ENCODE results near the gene CTSD. TPM values are rescaled to one million over a fixed set of nuclear protein-coding genes. Genes with fewer than 3 reads are reported as not detected.
"Not testable (repeated sequence)": the region's sequence is repeated elsewhere in the genome, so short reads cannot be mapped to it uniquely, and the experiment has no call there.

The CTSD gene
- total RNA-seq, 2 donors from 2014 or later, result 351 to 519 TPM

GRCh38 chr11:1772270-1773130 is 8.8 kb upstream of the CTSD start:
- peak; percentile 92 for DNase-seq (ENCODE audit: low spot score)

GRCh38 chr11:1771700-1772099 is 8.0 kb upstream of the CTSD start:
- intact Hi-C loops (cut with DNase I), result no loop called here
- DNase-seq (ENCODE audit: low spot score), result peak; percentile 80

More at GRCh38 chr11:1772270-1773130, 8.8 kb upstream of the CTSD start:
- intact Hi-C loops (cut with DNase I), result no loop called here

- intact Hi-C loops (cut with DNase I), result no loop called here
- peak; percentile 64 for DNase-seq (ENCODE audit: low spot score)
These were observed 7.5 kb upstream of the CTSD start for GRCh38 chr11:1771273-1771672.

GRCh38 chr11:1770528-1770927 is 6.8 kb upstream of the CTSD start:
- intact Hi-C loops (cut with DNase I), result no loop called here
- DNase-seq (ENCODE audit: low spot score), result peak; percentile 62

- DNase-seq (ENCODE audit: low spot score), result peak; percentile 40
- intact Hi-C loops (cut with DNase I), result no loop called here
These were observed 6.3 kb upstream of the CTSD start for GRCh38 chr11:1770061-1770460.

- intact Hi-C loops (cut with DNase I), result not testable (repeated sequence)
- DNase-seq (ENCODE audit: low spot score), result peak; percentile 47
These were observed 5.7 kb upstream of the CTSD start for GRCh38 chr11:1769304-1769936.

- DNase-seq (ENCODE audit: low spot score), result peak; percentile 74
- intact Hi-C loops (cut with DNase I), result no loop called here
These were observed 4.4 kb upstream of the CTSD start for GRCh38 chr11:1768141-1768469.

GRCh38 chr11:1767399-1768140 is 3.8 kb upstream of the CTSD start:
- no peak for DNase-seq (ENCODE audit: low spot score)
- intact Hi-C loops (cut with DNase I), result no loop called here

GRCh38 chr11:1766719-1767398 is 3.1 kb upstream of the CTSD start:
- DNase-seq (ENCODE audit: low spot score), result peak; percentile 76
- intact Hi-C loops (cut with DNase I), result no loop called here

GRCh38 chr11:1765871-1766718 is 2.4 kb upstream of the CTSD start:
- intact Hi-C loops (cut with DNase I), result no loop called here
- DNase-seq (ENCODE audit: low spot score), result peak; percentile 76

GRCh38 chr11:1763336-1763795 is 361 bp downstream of the CTSD start:
- intact Hi-C loops (cut with DNase I), result no loop called here
- DNase-seq (ENCODE audit: low spot score), result no peak

- peak; percentile 81 for DNase-seq (ENCODE audit: low spot score)
- intact Hi-C loops (cut with DNase I), result no loop called here
These were observed 1.0 kb downstream of the CTSD start for GRCh38 chr11:1762537-1763302.

GRCh38 chr11:1761857-1762536 is 1.7 kb downstream of the CTSD start:
- intact Hi-C loops (cut with DNase I), result no loop called here
- peak; percentile 78 for DNase-seq (ENCODE audit: low spot score)

GRCh38 chr11:1761110-1761856 is 2.4 kb downstream of the CTSD start:
- intact Hi-C loops (cut with DNase I), result no loop called here
- no peak for DNase-seq (ENCODE audit: low spot score)

GRCh38 chr11:1760351-1761109 is 3.2 kb downstream of the CTSD start:
- peak; percentile 97 for DNase-seq (ENCODE audit: low spot score)
- intact Hi-C loops (cut with DNase I), result no loop called here

- intact Hi-C loops (cut with DNase I), result no loop called here
- DNase-seq (ENCODE audit: low spot score), result peak; percentile 79
These were observed 3.9 kb downstream of the CTSD start for GRCh38 chr11:1759851-1760220.

All from posterior vena cava (tissue), 2 donors.